ENCODE data around the gene BCL2L13.
"Not testable (repeated sequence)": the region's sequence is repeated elsewhere in the genome, so short reads cannot be mapped to it uniquely, and the experiment has no call there.

BCL2L13 gene

DNA sequence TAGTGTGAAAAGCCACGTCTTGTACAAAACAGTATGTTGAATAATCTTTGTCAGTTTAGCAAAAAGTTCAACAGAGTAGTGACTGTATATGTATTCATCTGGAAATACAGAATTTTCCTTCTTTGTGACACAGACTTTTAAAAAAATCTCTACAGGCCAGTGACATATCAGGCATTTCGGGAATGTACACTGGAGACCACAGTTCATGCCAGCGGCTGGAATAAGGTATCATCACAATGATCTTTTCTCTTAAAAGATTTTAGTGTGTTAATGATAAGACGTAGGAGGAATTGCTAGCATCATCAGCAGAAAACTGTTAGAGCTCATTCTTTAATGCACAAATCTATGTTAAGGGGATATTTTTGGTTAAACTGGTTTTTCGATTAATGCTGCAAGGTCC lies 57.4 kb downstream of the BCL2L13 start:
- no peak for DNase-seq

DNA sequence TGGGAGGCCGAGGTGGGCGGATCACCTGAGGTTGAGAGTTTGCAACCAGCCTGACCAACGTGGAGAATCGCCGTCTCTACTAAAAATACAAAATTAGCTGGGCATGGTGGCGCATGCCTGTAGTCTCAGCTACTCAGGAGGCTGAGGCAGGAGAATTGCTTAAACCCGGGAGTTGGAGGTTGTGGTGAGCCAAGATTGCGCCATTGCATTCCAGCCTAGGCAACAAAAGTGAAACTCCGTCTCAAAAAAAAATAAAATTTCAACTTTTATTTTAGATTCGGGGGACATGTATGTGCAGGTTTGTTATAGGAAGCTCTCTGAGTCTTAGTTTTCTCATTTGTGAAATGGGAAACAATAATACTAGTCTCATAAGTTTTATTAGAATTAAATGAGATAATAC lies 58.6 kb downstream of the BCL2L13 start:
- DNase-seq = peak in 3 of 4 experiments; percentile 14 to 33 (median 18)

DNA sequence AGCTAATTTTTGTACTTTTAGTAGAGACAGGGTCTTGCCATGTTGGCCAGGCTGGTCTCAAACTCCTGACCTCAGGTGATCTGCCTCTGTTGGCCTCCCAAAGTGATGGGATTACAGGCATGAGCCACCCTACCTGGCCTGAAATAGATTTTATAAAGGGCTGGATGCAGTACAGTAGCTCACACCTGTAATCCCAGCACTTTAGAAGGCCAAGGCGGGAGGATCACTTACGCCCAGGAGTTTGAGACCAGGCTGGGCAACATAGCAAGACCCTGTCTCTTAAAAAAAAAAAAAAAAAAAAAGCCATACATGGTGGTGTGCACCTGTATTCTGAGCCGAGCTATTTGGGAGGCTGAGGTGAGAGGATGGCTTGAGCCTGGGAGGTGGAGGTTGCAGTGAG lies 59.7 kb downstream of the BCL2L13 start:
- not testable (repeated sequence) for DNase-seq

GRCh38 chr22:17698948-17699347 lies 60.4 kb downstream of the BCL2L13 start:
- DNase-seq = no peak

GRCh38 chr22:17699696-17700340 lies 61.3 kb downstream of the BCL2L13 start:
- DNase-seq = peak; percentile 47 to 85 (median 75)

DNA sequence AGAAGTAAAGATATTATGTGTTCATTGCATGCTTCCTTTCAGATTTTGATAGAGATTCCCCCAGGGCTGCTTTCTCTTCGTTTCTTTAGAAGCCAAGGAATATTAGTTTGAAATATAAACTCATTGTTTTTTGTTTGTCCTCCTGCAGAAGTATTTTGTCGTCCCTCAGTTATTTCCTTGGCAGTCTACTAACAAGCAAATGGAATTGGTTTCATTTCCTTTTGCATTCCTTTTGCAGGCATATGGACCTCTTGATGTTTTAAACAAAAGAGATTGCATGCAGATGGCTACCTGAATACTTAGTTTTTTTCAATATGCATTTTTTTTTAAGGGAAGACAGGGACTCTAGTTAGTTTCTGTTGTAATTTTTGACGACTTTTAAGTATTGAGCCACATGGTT lies 62.2 kb downstream of the BCL2L13 start:
- peak in 1 of 4 experiments; percentile 7 for DNase-seq

- DNase-seq = no peak
Observed at GRCh38 chr22:17703811-17704210, 65.3 kb downstream of the BCL2L13 start.

DNA sequence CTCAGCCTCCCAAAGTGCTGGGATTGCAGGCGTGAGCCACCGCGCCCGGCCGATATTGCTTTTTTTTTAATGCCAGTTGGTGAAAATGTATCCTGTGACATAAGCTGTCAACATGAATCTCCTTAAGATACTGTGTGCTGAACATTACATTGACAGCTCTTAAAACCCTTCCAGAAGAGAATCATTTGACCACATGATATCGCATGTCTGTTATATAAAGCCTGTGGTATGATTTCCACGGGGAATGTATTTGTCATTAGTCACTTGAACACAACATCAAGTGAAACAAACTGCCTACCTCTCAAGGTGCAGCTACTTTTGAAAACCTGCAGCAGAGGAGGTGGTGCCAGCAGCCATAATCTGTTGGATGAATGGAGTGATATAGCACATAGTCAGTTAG lies 67.0 kb downstream of the BCL2L13 start:
- DNase-seq = no peak

DNA sequence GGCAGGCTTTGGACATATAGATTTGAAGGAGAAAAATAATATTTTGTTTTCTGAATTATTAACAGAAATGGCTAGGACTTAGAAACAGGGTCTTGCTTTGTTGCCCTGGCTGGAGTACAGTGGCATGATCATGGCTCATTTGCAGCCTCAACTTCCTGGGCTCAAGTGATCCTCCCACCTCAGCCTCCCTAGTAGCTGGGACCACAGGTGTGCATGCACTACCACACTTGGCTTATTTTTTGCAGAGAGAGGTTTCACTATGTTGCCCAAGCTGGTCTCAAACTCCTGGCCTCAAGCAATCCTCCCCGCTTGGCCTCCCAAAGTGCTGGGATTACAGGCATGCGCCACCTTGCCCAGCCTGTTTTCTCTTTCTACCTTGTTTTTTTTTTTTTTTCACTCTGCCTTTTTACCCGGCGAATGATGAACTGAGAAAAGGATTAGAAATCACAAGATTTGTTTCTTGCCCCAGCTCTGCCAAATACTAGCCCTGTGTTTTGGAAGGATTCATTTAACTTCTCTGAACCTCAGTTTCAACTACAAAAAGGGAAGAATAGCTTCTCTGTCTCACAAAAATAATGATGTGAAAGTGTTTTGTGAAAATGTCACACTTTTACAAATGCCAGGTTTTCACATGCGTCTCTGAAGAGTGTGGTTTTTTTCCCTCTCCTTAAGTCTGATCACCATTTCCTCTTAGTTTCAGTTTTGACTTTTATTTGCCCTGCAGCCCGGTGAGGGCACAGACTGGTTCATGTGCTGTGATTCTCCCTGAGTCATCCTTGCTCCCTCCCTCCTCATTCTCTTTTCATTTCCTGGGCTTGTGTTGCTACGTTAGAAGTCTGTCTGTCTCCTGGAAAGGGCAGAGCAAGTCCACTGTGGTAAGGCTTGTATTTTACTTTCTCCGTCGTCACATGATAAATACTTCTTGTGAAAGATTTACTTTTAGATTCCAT lies 67.7 kb downstream of the BCL2L13 start:
- peak; percentile 72 to 87 (median 78) for DNase-seq

- no peak for DNase-seq
Observed at GRCh38 chr22:17706947-17707346, 68.4 kb downstream of the BCL2L13 start.

DNA sequence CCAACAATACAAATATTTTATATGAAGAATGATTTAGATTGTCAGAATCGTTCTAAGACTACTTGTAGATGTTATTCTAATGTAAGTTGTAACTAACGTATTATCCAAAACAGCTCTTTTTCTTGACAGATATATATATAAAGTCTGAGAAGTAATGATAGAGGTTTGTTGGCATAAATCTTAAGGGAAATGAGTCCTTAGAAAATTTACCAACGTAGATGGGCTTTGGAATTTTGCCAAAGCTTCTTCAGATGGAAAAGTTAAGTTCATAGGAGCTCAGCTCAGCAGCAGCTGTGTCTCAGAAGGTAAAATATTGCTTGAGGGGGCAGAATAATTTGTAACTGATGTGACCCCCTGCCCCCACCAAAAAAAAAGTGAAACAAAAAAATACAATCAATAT lies 69.0 kb downstream of the BCL2L13 start:
- DNase-seq = no peak

- no peak for DNase-seq
Observed at GRCh38 chr22:17710023-17710422, 71.5 kb downstream of the BCL2L13 start.

- DNase-seq = no peak
Observed at GRCh38 chr22:17712441-17712840, 73.9 kb downstream of the BCL2L13 start.

- no peak for DNase-seq
Observed at GRCh38 chr22:17716529-17716928, 78.0 kb downstream of the BCL2L13 start.

GRCh38 chr22:17717708-17718107 lies 79.2 kb downstream of the BCL2L13 start:
- DNase-seq = no peak

DNA sequence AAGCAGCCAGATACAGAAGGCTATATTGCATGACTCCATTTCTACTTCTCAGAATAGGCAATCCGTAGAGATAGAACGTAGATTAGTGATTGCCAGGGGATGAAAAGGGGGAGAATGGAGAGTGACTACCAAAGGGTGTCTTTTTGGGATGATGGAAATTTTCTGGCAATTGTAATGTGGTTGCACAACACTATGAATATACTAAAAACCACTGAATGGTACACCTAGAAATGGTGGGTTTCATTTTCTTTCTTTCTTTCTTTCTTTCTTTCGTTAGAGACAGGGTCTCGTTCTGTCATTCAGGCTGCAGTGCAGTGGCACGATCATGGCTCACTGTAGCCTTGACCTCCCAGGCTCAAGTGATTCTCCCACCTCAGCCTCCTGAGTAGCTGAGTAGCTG lies 81.4 kb downstream of the BCL2L13 start:
- DNase-seq = no peak

DNA sequence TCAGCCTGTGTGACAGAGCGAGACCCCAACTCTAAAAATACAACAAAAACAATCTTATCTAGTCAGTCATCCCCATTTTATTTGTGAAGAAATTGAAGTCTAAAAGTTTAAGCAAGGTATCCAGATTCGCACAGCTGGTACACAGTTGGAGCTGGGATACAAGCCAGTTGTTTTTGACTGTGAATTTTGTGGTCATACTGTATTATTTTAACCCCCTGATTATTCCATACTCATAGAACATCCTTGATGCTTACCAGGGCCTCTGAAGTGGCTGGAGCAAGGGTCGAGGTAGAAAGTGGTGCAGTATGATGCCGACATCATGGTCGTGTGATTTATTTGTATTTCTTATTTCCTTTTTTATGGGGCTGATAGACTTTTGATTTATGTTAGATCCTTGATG lies 85.7 kb downstream of the BCL2L13 start:
- DNase-seq = no peak

DNA sequence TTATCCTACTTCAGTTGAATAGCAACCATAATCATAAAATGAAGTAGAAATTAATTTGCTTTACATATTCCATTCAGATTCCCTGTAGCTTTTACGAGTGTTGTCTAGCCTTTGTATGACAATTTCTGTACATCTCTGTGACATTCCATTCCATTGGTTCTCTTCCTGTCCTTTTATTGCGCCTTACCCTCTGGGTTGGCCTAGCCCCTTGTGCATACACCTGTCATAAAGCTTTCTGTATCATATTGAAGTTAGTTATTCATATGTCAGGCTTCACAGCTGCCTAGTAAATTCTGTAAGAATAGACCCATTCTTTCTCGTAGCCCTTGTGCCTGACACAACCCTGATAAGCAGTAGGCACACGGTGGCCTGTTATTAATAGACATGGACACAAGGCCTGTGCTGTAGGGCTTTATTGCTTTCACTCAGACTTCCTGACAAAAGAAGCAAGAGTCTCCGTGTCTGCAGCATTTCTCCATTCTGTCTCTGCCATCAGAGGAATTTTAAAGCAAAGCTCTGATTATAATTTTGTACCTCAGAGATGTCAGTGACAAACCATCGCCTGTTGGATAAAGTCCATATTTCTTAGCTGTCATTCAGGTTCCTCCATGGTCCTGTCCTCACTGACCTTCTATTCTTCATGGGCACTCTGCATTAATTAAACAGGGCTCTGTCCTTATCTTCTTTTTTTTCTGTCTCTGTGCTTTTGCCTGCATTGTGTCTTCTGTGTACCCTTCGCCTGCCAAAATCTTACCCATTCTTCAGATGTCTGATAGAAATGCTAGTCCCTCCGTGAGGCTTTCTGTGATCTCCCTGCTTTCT lies 86.3 kb downstream of the BCL2L13 start:
- DNase-seq = no peak

DNA sequence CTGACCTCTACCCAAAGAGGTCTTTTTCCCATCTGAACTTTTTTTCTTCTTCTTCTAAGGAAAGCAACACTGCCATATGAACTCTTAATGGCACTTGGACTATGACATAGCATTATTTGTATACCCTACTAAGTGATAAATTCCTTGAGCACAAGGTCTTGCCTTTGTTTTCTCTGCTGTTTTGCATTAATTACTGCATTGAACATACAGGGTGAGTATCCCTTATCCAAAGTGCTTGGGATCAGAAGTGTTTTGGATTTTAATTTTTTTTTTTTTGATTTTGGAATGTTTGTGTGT lies 86.9 kb downstream of the BCL2L13 start:
- no peak for DNase-seq

DNA sequence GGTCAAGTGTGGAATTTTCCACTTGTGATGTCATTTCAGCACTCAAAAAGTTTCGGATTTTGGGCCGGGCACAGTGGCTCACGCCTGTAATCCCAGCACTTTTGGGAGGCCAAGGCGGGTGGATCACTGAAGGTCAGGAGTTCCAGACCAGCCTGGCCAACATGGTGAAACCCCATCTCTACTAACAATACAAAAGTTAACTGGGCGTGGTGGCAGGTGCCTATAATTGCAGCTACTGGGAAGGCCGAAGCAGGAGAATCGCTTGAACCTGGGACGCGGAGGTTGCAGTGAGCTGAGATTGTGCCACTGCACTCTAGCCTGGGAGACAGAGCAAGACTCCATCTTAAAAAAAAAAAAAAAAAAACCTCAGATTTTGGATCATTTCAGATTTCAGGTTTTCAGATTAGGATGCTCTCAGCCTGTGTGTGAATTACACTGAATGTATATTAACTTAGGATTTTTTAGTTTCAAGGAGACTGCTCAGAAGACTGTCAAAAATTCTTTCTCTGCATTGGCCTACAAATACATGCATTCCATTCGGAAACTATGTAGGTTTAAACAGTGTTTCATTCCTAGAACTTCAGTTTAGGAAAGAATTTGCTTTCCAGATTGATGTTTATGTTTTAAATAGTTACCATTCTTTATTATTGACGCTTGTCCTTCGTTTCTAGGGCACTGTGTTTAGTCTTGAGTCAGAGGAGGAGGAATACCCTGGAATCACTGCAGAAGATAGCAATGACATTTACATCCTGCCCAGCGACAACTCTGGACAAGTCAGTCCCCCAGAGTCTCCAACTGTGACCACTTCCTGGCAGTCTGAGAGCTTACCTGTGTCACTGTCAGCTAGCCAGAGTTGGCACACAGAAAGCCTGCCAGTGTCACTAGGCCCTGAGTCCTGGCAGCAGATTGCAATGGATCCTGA lies 87.7 kb downstream of the BCL2L13 start:
- DNase-seq = no peak

GRCh38 chr22:17726928-17727897 lies 88.7 kb downstream of the BCL2L13 start:
- DNase-seq = peak; percentile 17 to 52 (median 46)

All from suppressor macrophage (primary cell).